Trophoblast cell (in vitro differentiated cells and primary cell): ENCODE data around the gene SASH1.

Experiments used
- DNase-seq, 2 donors: peaks; one replicate each; pipeline ENCODE4 v3.0.0-alpha.2; 2016
- H2AFZ ChIP-seq: 2 replicates; pipeline ENCODE4 v1.6.1; 2013; ENCODE audit warnings: low read length, moderate library complexity, mild to moderate bottlenecking; ENCODE audit not compliant: insufficient read depth, poor library complexity
- H2AK5ac ChIP-seq: 2 replicates; pipeline ENCODE4 v1.6.1; 2013; ENCODE audit warnings: mild to moderate bottlenecking, low read length
- H2BK120ac ChIP-seq: 2 replicates; pipeline ENCODE4 v1.6.1; 2013; ENCODE audit warnings: low read length, mild to moderate bottlenecking, moderate library complexity; ENCODE audit not compliant: insufficient read depth, poor library complexity
- H2BK12ac ChIP-seq: 2 replicates; pipeline ENCODE4 v1.6.1; 2013; ENCODE audit warnings: mild to moderate bottlenecking, low read length, moderate library complexity
- H2BK5ac ChIP-seq: 2 replicates; pipeline ENCODE4 v1.6.1; 2013; ENCODE audit warnings: low read length, low read depth, moderate library complexity, mild to moderate bottlenecking; ENCODE audit not compliant: poor library complexity
- H3K14ac ChIP-seq: 2 replicates; pipeline ENCODE4 v1.6.1; 2013; ENCODE audit warnings: mild to moderate bottlenecking, low read length
- H3K18ac ChIP-seq: 2 replicates; pipeline ENCODE4 v1.6.1; 2013; ENCODE audit warnings: mild to moderate bottlenecking, low read length
- H3K23ac ChIP-seq: 2 replicates; pipeline ENCODE4 v1.6.1; 2013; ENCODE audit warnings: low read length
- H3K27ac ChIP-seq: 2 replicates; pipeline ENCODE4 v1.5.1; 2013; ENCODE audit warnings: low read depth, mild to moderate bottlenecking, inconsistent platforms, low read length, moderate library complexity
- H3K27me3 ChIP-seq: 2 replicates; pipeline ENCODE4 v1.6.1; 2013; ENCODE audit warnings: inconsistent platforms, mild to moderate bottlenecking, low read length, moderate library complexity; ENCODE audit not compliant: insufficient read depth
- H3K36me3 ChIP-seq, 2 experiments: 1 replicate in 1 of 2; 2 replicates in 1 of 2; pipeline ENCODE4 v1.6.1; 2013; ENCODE audit warnings: low read length in 2 of 2, mild to moderate bottlenecking in 2 of 2, moderate library complexity in 1 of 2; ENCODE audit not compliant: insufficient read depth in 2 of 2, control insufficient read depth in 1 of 2
- H3K4ac ChIP-seq: 2 replicates; pipeline ENCODE4 v1.6.1; 2013; ENCODE audit warnings: low read depth, mild to moderate bottlenecking, low read length, moderate library complexity
- H3K4me1 ChIP-seq, 2 experiments: 1 replicate in 1 of 2; 2 replicates in 1 of 2; pipeline ENCODE4 v1.6.1; 2013; ENCODE audit warnings: low read length in 2 of 2, mild to moderate bottlenecking in 2 of 2, moderate library complexity in 1 of 2; ENCODE audit not compliant: insufficient read depth in 2 of 2, control insufficient read depth in 1 of 2
- H3K4me2 ChIP-seq: 2 replicates; pipeline ENCODE4 v1.6.1; 2013; ENCODE audit warnings: inconsistent platforms, mild to moderate bottlenecking, low read length, moderate library complexity
- H3K4me3 ChIP-seq: 2 replicates; pipeline ENCODE4 v1.5.1; 2013; ENCODE audit warnings: mild to moderate bottlenecking, low read depth, low read length, inconsistent platforms
- H3K79me1 ChIP-seq: one replicate; pipeline ENCODE4 v1.6.1; 2013; ENCODE audit warnings: low read length
- H3K79me2 ChIP-seq: 2 replicates; pipeline ENCODE4 v1.6.1; 2013; ENCODE audit warnings: low read length, mild to moderate bottlenecking; ENCODE audit not compliant: control insufficient read depth, insufficient read depth, poor library complexity
- H3K9ac ChIP-seq: 2 replicates; pipeline ENCODE4 v1.6.1; 2013; ENCODE audit warnings: mild to moderate bottlenecking, low read length
- H3K9me3 ChIP-seq: 2 replicates; pipeline ENCODE4 v1.6.1; 2013; ENCODE audit warnings: low read depth, mild to moderate bottlenecking, control low read depth, inconsistent platforms, low read length; ENCODE audit not compliant: insufficient read depth
- H4K12ac ChIP-seq: 2 replicates; pipeline ENCODE4 v1.6.1; 2013; ENCODE audit warnings: low read depth, mild to moderate bottlenecking, low read length, moderate library complexity
- H4K8ac ChIP-seq: 2 replicates; pipeline ENCODE4 v1.6.1; 2013; ENCODE audit warnings: low read depth, mild to moderate bottlenecking, low read length, moderate library complexity
- H4K91ac ChIP-seq: one replicate; pipeline ENCODE4 v1.6.1; 2013; ENCODE audit warnings: low read depth, mild to moderate bottlenecking, low read length, moderate library complexity
- WGBS: extraction: QIAGEN DNeasy Blood & Tissue Kit; methylation state at CpG from one replicate; pipeline ENCODE4 v1.1.7; 2013; ENCODE audit warnings: missing lambda C conversion rate; ENCODE audit not compliant: insufficient read length, insufficient coverage; ENCODE audit errors: extremely low coverage; 5-methylcytosine and 5-hydroxymethylcytosine counted together

The SASH1 gene

GRCh38 chr6:148425443-148425842 is 82.8 kb downstream of the SASH1 start:
- H2BK5ac ChIP-seq: no peak overlapping the region
- H3K27ac ChIP-seq: no peak overlapping the region
- H3K4me2 ChIP-seq: no peak overlapping the region
- no peak overlapping the region for H3K4me3 ChIP-seq
- H3K23ac ChIP-seq: no peak overlapping the region
- no peaks in the 10 kb centered on the region for H3K27me3 ChIP-seq
- H3K9ac ChIP-seq: no peak overlapping the region
- no peak overlapping the region for H4K12ac ChIP-seq
- no peak overlapping the region for H4K8ac ChIP-seq
- H3K4ac ChIP-seq: no peak overlapping the region
- H3K79me1 ChIP-seq: no peaks in the 10 kb centered on the region
- H3K36me3 ChIP-seq: no peaks in the 10 kb centered on the region
- no CpG with 5 or more reads among the region's 2 CpGs for WGBS
- H2BK12ac ChIP-seq: no peak overlapping the region
- no peaks in the 10 kb centered on the region for H3K4me1 ChIP-seq
- H3K14ac ChIP-seq: no peak overlapping the region
- H2AFZ ChIP-seq: no peak overlapping the region
- H4K91ac ChIP-seq: no peak overlapping the region
- H3K18ac ChIP-seq: no peak overlapping the region
- H3K79me2 ChIP-seq: no peaks in the 10 kb centered on the region
- no peak overlapping the region for H2BK120ac ChIP-seq
- H3K9me3 ChIP-seq: no peaks in the 10 kb centered on the region
- no peak overlapping the region for H2AK5ac ChIP-seq
- no peak for DNase-seq

- Histone ChIP-seq H2BK12ac (no peak overlapping the region), H3K4me3 (no peak overlapping the region), H3K9ac (no peak overlapping the region), H3K23ac (no peak overlapping the region), H3K4ac (no peak overlapping the region), H3K18ac (no peak overlapping the region), H4K8ac (no peak overlapping the region), H4K12ac (no peak overlapping the region), H3K36me3 (no peaks in the 10 kb centered on the region), H3K14ac (no peak overlapping the region), H3K79me1 (no peaks in the 10 kb centered on the region), H3K4me1 (peaks cover 0 to under 1% of the 10 kb centered on the region in 2 experiments), H2AK5ac (no peak overlapping the region), H2BK5ac (no peak overlapping the region), H3K27me3 (no peaks in the 10 kb centered on the region), H2AFZ (no peak overlapping the region), H3K27ac (no peak overlapping the region), H3K9me3 (no peaks in the 10 kb centered on the region), H2BK120ac (no peak overlapping the region), H3K79me2 (no peaks in the 10 kb centered on the region), H3K4me2 (no peak overlapping the region), H4K91ac (no peak overlapping the region)
- WGBS: no CpG with 5 or more reads among the region's 9 CpGs
- no peak for DNase-seq
Observed at GRCh38 chr6:148426317-148426977, 83.8 kb downstream of the SASH1 start.

- H2AFZ ChIP-seq: no peak overlapping the region
- peak in 1 of 2 donors; percentile 63 for DNase-seq
- no peak overlapping the region for H3K27ac ChIP-seq
- no peak overlapping the region for H3K4me2 ChIP-seq
- no CpG with 5 or more reads among the region's 2 CpGs for WGBS
- no peaks in the 10 kb centered on the region for H3K79me2 ChIP-seq
- H3K9ac ChIP-seq: no peak overlapping the region
- no peak overlapping the region for H4K8ac ChIP-seq
- no peaks in the 10 kb centered on the region for H3K36me3 ChIP-seq
- H3K4ac ChIP-seq: no peak overlapping the region
- no peak overlapping the region for H3K4me3 ChIP-seq
- H2BK5ac ChIP-seq: no peak overlapping the region
- no peak overlapping the region for H2BK12ac ChIP-seq
- no peak overlapping the region for H3K23ac ChIP-seq
- no peak overlapping the region for H2BK120ac ChIP-seq
- no peaks in the 10 kb centered on the region for H3K9me3 ChIP-seq
- H3K18ac ChIP-seq: no peak overlapping the region
- no peak overlapping the region for H2AK5ac ChIP-seq
- no peak overlapping the region for H3K14ac ChIP-seq
- H3K27me3 ChIP-seq: no peaks in the 10 kb centered on the region
- no peak overlapping the region for H4K91ac ChIP-seq
- peaks cover 2 to 3% of the 10 kb centered on the region in 2 experiments for H3K4me1 ChIP-seq
- no peak overlapping the region for H4K12ac ChIP-seq
- H3K79me1 ChIP-seq: no peaks in the 10 kb centered on the region
Observed at GRCh38 chr6:148427333-148427732, 84.7 kb downstream of the SASH1 start.

- H3K27ac ChIP-seq: no peak overlapping the region
- H4K12ac ChIP-seq: no peak overlapping the region
- no peak overlapping the region for H2BK5ac ChIP-seq
- WGBS: no CpG with 5 or more reads among the region's 4 CpGs
- H2AFZ ChIP-seq: no peak overlapping the region
- H3K18ac ChIP-seq: no peak overlapping the region
- no peaks in the 10 kb centered on the region for H3K36me3 ChIP-seq
- no peak overlapping the region for H3K4me2 ChIP-seq
- H3K4ac ChIP-seq: no peak overlapping the region
- H2AK5ac ChIP-seq: no peak overlapping the region
- no peak overlapping the region for H3K4me3 ChIP-seq
- H3K14ac ChIP-seq: no peak overlapping the region
- H3K9me3 ChIP-seq: no peaks in the 10 kb centered on the region
- H3K9ac ChIP-seq: no peak overlapping the region
- no peak overlapping the region for H3K23ac ChIP-seq
- no peak overlapping the region for H4K8ac ChIP-seq
- H2BK12ac ChIP-seq: no peak overlapping the region
- DNase-seq: no peak
- no peak overlapping the region for H4K91ac ChIP-seq
- H3K27me3 ChIP-seq: no peaks in the 10 kb centered on the region
- no peaks in the 10 kb centered on the region for H3K79me2 ChIP-seq
- peaks cover 2 to 3% of the 10 kb centered on the region in 2 experiments for H3K4me1 ChIP-seq
- H2BK120ac ChIP-seq: no peak overlapping the region
- no peaks in the 10 kb centered on the region for H3K79me1 ChIP-seq
Observed at GRCh38 chr6:148429423-148429822, 86.8 kb downstream of the SASH1 start.
